Osteoblast (primary cell): ENCODE data around the gene COL24A1. TPM values are rescaled to one million over a fixed set of nuclear protein-coding genes. Genes with fewer than 3 reads are reported as not detected.

Experiments used
- DNase-seq: peaks from one replicate; pipeline ENCODE4 v3.0.0; 2011; ENCODE audit warnings: low spot score, mixed read lengths; ENCODE audit not compliant: insufficient read length; ENCODE audit errors: missing footprints
- H2AFZ ChIP-seq: 2 replicates; pipeline ENCODE4 v1.6.0; 2011; ENCODE audit warnings: mild to moderate bottlenecking, low read length
- H3K27ac ChIP-seq: 2 replicates; pipeline ENCODE4 v1.5.1; 2011; ENCODE audit warnings: mild to moderate bottlenecking, low read depth, low read length, moderate library complexity
- H3K27me3 ChIP-seq: 2 replicates; pipeline ENCODE4 v1.6.0; 2012; ENCODE audit warnings: mild to moderate bottlenecking, control low read depth, inconsistent platforms, low read length, moderate library complexity; ENCODE audit not compliant: insufficient read depth
- H3K36me3 ChIP-seq: 2 replicates; pipeline ENCODE4 v1.5.1; 2011; ENCODE audit warnings: mild to moderate bottlenecking, low read length, control low read depth, moderate library complexity; ENCODE audit not compliant: insufficient read depth
- H3K4me1 ChIP-seq: 2 replicates; pipeline ENCODE4 v1.5.1; 2011; ENCODE audit warnings: mild to moderate bottlenecking, low read length, control low read depth, moderate library complexity; ENCODE audit not compliant: insufficient read depth
- H3K4me2 ChIP-seq: 2 replicates; pipeline ENCODE4 v1.6.0; 2011; ENCODE audit warnings: mild to moderate bottlenecking, low read length; ENCODE audit not compliant: insufficient read depth
- H3K4me3 ChIP-seq: fragments of 200-600 bp; sonication (generic); 3 replicates; pipeline ENCODE4 v1.5.1; 2012; ENCODE audit warnings: mild to moderate bottlenecking, low read length, inconsistent platforms; ENCODE audit not compliant: insufficient read depth
- H3K79me2 ChIP-seq: 2 replicates; pipeline ENCODE4 v1.6.0; 2012; ENCODE audit warnings: mild to moderate bottlenecking, low read length, control low read depth, inconsistent platforms; ENCODE audit not compliant: insufficient read depth
- H3K9me3 ChIP-seq: 2 replicates; pipeline ENCODE4 v1.5.1; 2011; ENCODE audit warnings: low read depth, low read length, control low read depth
- H4K20me1 ChIP-seq: 2 replicates; pipeline ENCODE4 v1.6.0; 2012; ENCODE audit warnings: mild to moderate bottlenecking, low read length, control low read depth; ENCODE audit not compliant: insufficient read depth
- CTCF ChIP-seq: IDR thresholded peaks from 2 replicates; pipeline ENCODE4 v1.5.1; 2011; ENCODE audit warnings: mild to moderate bottlenecking, low read depth, low read length, moderate library complexity; ENCODE audit errors: extremely low read depth
- total RNA-seq: library from RNA; depleted of rRNA; stranded (reverse); fragments of >200 nt; gene quantifications from 2 replicates; pipeline ENCODE4 v1.2.3, GENCODE V29; 2012

Gene COL24A1
- total RNA-seq, 1 donor = 1.1 TPM

DNA sequence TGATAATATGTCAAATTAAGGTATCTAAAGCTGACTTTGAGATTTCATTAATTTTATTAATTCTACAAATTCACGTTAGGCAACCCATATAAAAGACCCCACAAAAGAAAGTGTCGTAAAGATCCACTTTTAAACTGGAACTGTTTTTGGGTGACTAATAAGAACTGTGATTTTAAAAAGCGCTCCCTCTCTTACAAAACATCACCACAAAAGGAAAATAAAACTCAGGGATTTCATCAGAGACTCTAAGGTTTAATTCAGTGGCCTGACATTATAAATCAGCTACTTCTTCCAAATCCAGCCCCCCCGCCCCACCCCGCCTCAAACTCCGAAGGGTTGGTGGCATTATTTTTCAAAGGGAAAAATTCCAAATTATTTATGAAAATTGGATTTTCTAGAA is 2.7 kb downstream of the COL24A1 start:
- peak overlapping the region; percentile 93 for H3K4me2 ChIP-seq

GRCh38 chr1:86152887-86153286 is 3.7 kb downstream of the COL24A1 start:
- Histone ChIP-seq H3K27ac (no peak overlapping the region), H3K36me3 (no peaks in the 10 kb centered on the region), H3K9me3 (no peaks in the 10 kb centered on the region), H3K4me3 (no peak overlapping the region), H4K20me1 (no peaks in the 10 kb centered on the region), H2AFZ (no peak overlapping the region), H3K27me3 (no peaks in the 10 kb centered on the region), H3K4me2 (no peak overlapping the region), H3K4me1 (peaks cover 39% of the 10 kb centered on the region), H3K79me2 (no peaks in the 10 kb centered on the region)
- no peak for TF ChIP-seq CTCF
- DNase-seq = no peak

More for the DNA sequence above, 2.7 kb downstream of the COL24A1 start:
- no peak overlapping the region for H3K4me3 ChIP-seq
- peak overlapping the region; percentile 50 for H3K27ac ChIP-seq
- DNase-seq = peak; percentile 87
- H3K4me1 ChIP-seq = peaks cover 39% of the 10 kb centered on the region
- no peak overlapping the region for H2AFZ ChIP-seq
- no peak for TF ChIP-seq CTCF
- H3K27me3 ChIP-seq = no peaks in the 10 kb centered on the region
- H3K79me2 ChIP-seq = no peaks in the 10 kb centered on the region
- no peaks in the 10 kb centered on the region for H3K36me3 ChIP-seq
- H3K9me3 ChIP-seq = no peaks in the 10 kb centered on the region
- no peaks in the 10 kb centered on the region for H4K20me1 ChIP-seq

DNA sequence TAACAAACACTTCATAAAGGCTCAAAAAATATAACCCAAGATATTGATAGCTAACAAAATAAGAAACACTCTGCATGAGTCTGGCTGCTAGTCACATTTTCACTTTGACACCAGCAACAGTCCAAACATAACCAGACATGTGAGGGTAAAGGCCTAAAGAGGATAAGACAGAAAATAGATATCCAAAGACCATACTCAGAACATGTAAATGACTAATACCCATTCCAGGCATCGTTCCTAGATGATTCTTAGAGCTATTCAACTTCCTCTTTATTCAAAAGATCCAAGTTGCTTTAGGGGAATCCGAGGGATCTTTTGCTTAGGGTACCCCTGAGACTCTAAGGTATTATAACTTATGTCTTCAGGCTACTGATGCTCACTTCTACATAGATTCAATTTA is 5.1 kb downstream of the COL24A1 start:
- H3K4me1 ChIP-seq = peaks cover 35% of the 10 kb centered on the region
- H3K27ac ChIP-seq = peak overlapping the region; percentile 53
- H3K9me3 ChIP-seq = no peaks in the 10 kb centered on the region
- no peaks in the 10 kb centered on the region for H3K36me3 ChIP-seq
- H4K20me1 ChIP-seq = no peaks in the 10 kb centered on the region
- H2AFZ ChIP-seq = no peak overlapping the region
- H3K4me2 ChIP-seq = no peak overlapping the region
- H3K27me3 ChIP-seq = no peaks in the 10 kb centered on the region
- no peaks in the 10 kb centered on the region for H3K79me2 ChIP-seq
- peak; percentile 86 for DNase-seq
- TF ChIP-seq CTCF = no peak
- H3K4me3 ChIP-seq = no peak overlapping the region

DNA sequence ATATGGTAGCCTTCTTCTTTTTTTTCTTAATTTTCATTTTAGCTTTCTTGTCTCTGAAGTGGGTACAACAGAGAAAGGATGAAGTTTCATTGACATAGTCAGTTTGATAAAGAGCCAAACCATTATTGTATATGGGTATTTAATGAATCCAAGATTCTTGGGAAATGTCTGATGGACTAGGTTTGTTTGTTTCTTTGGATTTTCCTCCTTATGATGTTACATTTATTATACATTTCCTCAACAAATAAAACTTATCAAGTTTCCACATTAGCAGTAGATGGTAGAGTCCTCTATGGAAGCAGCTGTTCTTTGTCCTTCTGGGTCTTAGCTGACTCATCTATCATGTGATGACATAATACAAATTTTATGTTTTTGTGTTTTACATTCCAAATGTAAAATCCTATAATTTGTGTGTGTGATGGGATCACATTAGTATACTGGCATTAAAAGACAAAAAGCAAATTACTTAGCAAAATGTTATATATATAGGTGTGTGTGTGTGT is 6.0 kb downstream of the COL24A1 start:
- H3K4me3 ChIP-seq = no peak overlapping the region
- no peak for TF ChIP-seq CTCF
- H4K20me1 ChIP-seq = no peaks in the 10 kb centered on the region
- H3K79me2 ChIP-seq = no peaks in the 10 kb centered on the region
- no peaks in the 10 kb centered on the region for H3K27me3 ChIP-seq
- no peak for DNase-seq
- peaks cover 30% of the 10 kb centered on the region for H3K4me1 ChIP-seq
- no peak overlapping the region for H3K4me2 ChIP-seq
- H3K27ac ChIP-seq = peak overlapping the region; percentile 53
- no peak overlapping the region for H2AFZ ChIP-seq
- no peaks in the 10 kb centered on the region for H3K36me3 ChIP-seq
- no peaks in the 10 kb centered on the region for H3K9me3 ChIP-seq
